BLaER1 (cell line): ENCODE data around the gene HMBS.

Source experiments
- H3K27ac ChIP-seq: shearing (Covaris generic); formaldehyde crosslinking; 2 replicates; pipeline ENCODE4 v1.8.1; 2022
- H3K27me3 ChIP-seq: shearing (Covaris generic); formaldehyde crosslinking; 2 replicates; pipeline ENCODE4 v1.8.1; 2022
- H3K36me3 ChIP-seq: shearing (Covaris generic); formaldehyde crosslinking; 2 replicates; pipeline ENCODE4 v1.8.1; 2022
- H3K4me1 ChIP-seq: shearing (Covaris generic); formaldehyde crosslinking; 2 replicates; pipeline ENCODE4 v1.8.1; 2022
- H3K4me2 ChIP-seq: shearing (Covaris generic); formaldehyde crosslinking; 2 replicates; pipeline ENCODE4 v1.8.1; 2022
- H3K4me3 ChIP-seq: shearing (Covaris generic); formaldehyde crosslinking; 2 replicates; pipeline ENCODE4 v1.8.1; 2022
- H3K9ac ChIP-seq: shearing (Covaris generic); formaldehyde crosslinking; 2 replicates; pipeline ENCODE4 v1.8.1; 2022
- H3K9me3 ChIP-seq: shearing (Covaris generic); formaldehyde crosslinking; 2 replicates; pipeline ENCODE4 v1.8.1; 2022
- H4K20me1 ChIP-seq: shearing (Covaris generic); formaldehyde crosslinking; 2 replicates; pipeline ENCODE4 v1.8.1; 2022
- Cebpa-rat ChIP-seq: shearing (Covaris generic); IDR thresholded peaks from 2 replicates; pipeline ENCODE4 v1.8.1; 2022

HMBS gene

DNA sequence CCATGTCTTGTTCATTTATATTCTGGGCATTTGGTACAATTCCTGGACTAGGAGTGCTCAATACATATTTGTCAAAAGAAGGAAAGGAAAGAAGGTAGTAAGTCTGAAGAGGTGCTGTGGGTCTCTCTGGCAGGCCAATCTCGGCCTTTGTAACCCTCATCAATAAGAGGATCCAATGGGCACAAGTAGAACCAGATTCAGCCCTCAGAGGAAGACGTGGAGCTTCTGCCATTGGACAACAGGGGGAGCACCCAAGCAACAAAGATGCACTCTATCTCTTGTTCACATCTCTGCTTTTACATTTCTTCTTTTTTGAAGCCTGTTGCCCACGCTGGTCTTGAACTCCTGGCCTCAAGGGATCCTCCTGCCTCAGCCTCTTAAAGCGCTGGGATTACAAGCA is 19.3 kb upstream of the HMBS start:
- Histone ChIP-seq H3K9ac (no peak overlapping the region), H3K27me3 (no peaks in the 10 kb centered on the region), H3K27ac (no peak overlapping the region), H3K4me3 (no peak overlapping the region), H3K36me3 (peaks cover 12% of the 10 kb centered on the region), H4K20me1 (no peaks in the 10 kb centered on the region), H3K9me3 (no peaks in the 10 kb centered on the region), H3K4me1 (peaks cover 44% of the 10 kb centered on the region), H3K4me2 (0 out of 2 replicates have a peak overlapping the region, but pooled peaks have one; percentile 96)
- TF ChIP-seq Cebpa-rat, result no peak

DNA sequence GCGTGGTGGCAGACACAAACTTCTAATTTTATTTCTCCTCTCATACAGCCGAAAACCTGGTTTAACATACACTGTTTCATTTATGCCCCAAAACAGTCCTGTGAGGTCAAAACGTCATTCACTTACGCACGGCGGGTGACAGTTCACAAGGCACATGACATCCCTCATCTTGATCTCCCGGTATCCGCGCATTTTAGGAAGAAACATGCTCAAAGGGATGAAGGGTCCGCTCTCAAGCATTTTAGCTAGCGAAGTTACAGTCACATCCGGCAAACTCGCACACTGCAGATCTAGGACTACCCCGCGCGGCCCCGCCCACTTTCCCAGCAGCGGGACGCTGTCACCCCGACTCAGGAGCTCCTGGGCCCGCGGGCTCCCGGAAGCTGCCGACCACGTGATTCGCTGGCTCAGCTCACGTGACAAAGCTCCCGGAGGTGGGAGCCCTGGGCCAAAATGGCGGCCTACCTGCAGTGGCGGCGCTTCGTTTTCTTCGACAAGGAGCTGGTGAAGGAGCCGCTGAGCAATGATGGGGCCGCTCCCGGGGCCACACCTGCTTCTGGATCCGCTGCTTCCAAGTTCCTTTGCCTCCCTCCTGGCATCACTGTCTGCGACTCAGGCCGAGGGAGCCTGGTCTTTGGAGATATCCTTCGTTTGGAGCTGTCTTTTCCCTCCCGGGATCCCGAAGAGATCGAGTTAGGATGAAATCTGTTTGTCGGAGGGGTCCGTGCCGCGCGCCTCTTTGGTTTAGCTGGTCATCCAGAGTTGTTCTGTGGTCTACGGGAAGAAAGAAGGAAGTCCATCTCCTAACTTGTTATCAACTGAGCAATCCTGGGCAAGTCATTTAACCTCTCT is 17.1 kb upstream of the HMBS start, which contains the start of gene VPS11:
Gene VPS11 (plus strand): TSS at position 448 of the 852 bp plus-strand sequence. CDS start 6 bp downstream, at position 454.
- H3K27ac ChIP-seq, result peak within 1 kb of the TSS; percentile 86
- TF ChIP-seq Cebpa-rat, result no peak
- H3K9ac ChIP-seq, result peak within 1 kb of the TSS; percentile 92

DNA sequence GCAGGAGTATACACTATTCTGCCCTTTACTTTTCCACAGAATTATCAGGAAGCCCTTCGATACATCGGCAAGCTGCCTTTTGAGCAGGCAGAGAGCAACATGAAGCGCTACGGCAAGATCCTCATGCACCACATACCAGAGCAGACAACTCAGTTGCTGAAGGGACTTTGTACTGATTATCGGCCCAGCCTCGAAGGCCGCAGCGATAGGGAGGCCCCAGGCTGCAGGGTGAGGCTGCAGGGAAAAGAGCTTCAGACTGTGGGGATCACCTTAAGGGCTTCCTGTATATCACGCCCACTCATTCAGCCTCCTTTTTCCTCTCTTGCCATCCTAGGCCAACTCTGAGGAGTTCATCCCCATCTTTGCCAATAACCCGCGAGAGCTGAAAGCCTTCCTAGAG is 6.8 kb upstream of the HMBS start:
- no peaks in the 10 kb centered on the region for H3K9me3 ChIP-seq
- H4K20me1 ChIP-seq, result no peaks in the 10 kb centered on the region
- no peaks in the 10 kb centered on the region for H3K4me1 ChIP-seq
- H3K4me2 ChIP-seq, result no peak overlapping the region
- H3K27ac ChIP-seq, result no peak overlapping the region
- no peak for TF ChIP-seq Cebpa-rat
- H3K27me3 ChIP-seq, result no peaks in the 10 kb centered on the region
- H3K4me3 ChIP-seq, result no peak overlapping the region
- peaks cover 99% of the 10 kb centered on the region for H3K36me3 ChIP-seq
- H3K9ac ChIP-seq, result no peak overlapping the region

More for the DNA sequence above, 17.1 kb upstream of the HMBS start, which contains the start of gene VPS11:
- Histone ChIP-seq H3K36me3 (peaks cover 33% of the 10 kb centered on the region), H4K20me1 (no peaks in the 10 kb centered on the region), H3K9me3 (no peaks in the 10 kb centered on the region), H3K4me3 (peak within 1 kb of the TSS; percentile 94), H3K4me2 (peak within 1 kb of the TSS; percentile 96), H3K27me3 (no peaks in the 10 kb centered on the region), H3K4me1 (peaks cover 44% of the 10 kb centered on the region)

DNA sequence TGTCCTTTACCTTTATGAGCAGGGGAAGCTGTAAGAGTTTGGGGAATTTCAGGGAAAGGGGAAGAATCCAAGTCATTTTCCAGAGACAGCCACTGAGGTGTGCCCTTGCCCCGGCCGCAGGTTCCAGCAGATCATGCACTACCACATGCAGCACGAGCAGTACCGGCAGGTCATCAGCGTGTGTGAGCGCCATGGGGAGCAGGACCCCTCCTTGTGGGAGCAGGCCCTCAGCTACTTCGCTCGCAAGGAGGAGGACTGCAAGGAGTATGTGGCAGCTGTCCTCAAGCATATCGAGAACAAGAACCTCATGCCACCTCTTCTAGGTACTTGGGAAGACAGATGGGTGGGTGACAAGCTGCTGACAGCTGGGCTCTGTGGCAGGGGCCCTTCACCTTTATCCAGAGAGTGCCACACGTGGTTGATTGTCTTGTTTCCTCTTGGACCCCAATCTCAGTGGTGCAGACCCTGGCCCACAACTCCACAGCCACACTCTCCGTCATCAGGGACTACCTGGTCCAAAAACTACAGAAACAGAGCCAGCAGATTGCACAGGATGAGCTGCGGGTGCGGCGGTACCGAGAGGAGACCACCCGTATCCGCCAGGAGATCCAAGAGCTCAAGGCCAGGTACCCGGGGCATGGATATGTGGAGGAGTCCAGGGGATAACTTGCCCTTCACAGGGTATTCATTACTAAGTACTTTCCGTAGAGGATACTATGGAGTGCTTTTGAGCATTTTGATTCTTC is 5.8 kb upstream of the HMBS start:
- no peak for TF ChIP-seq Cebpa-rat
- H3K4me2 ChIP-seq, result no peak overlapping the region
- H4K20me1 ChIP-seq, result no peaks in the 10 kb centered on the region
- H3K27ac ChIP-seq, result no peak overlapping the region
- no peaks in the 10 kb centered on the region for H3K9me3 ChIP-seq
- peaks cover 89% of the 10 kb centered on the region for H3K36me3 ChIP-seq
- H3K9ac ChIP-seq, result no peak overlapping the region
- H3K4me1 ChIP-seq, result no peaks in the 10 kb centered on the region
- H3K4me3 ChIP-seq, result no peak overlapping the region
- no peaks in the 10 kb centered on the region for H3K27me3 ChIP-seq

DNA sequence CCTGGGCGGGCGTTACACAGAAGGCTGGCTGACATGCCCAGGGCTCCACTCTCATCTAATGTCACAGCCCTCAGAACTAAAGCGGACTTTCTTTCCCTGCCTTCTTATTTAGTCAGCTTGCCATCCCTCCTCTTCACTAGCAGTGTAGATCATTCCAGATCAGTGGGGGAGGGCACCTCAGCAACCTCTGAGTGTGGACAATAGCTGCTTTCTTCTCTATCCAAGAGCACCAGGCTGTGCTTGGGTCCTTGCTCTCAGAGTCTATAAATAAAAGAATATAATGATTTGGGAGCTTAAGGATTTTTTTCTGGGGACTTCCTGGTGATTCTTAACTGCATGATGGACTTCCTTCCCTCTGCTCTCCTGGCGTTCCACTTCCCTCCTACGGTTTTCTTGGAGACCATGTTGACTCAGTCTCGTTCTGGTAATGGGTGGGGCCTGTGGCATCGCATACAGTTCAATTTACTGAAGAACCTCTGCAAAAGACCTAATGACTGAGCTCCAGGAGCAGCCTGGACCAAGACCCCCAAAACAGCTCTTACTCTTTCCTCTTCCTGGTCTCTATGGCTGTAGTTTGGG is 2.9 kb upstream of the HMBS start:
- Histone ChIP-seq H3K9me3 (no peaks in the 10 kb centered on the region), H3K27me3 (no peaks in the 10 kb centered on the region), H3K36me3 (peaks cover 60% of the 10 kb centered on the region), H3K27ac (no peak overlapping the region), H3K4me2 (no peak overlapping the region), H3K4me1 (peaks cover 20% of the 10 kb centered on the region), H4K20me1 (no peaks in the 10 kb centered on the region), H3K9ac (no peak overlapping the region), H3K4me3 (no peak overlapping the region)
- no peak for TF ChIP-seq Cebpa-rat

DNA sequence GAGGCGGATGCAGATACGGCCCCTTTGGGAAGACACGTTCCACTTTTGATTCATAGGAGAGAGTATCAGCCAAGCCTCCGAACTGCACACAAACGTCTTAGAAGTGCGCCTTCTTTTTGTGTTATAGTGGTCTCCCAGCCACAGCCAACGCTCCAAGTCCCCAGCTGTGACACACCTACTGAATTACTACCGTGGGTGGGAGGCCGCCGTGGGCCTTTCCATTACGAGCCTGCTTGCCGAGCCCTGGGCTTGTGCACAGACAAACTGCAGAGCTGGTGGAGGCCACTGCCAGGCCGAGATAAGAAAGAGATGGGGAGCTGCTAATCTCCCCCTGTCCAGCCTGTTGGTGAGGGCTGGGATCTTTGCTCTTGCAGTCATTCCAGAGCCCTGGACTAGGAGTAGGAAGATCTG is 761 bp downstream of the HMBS start:
- H3K9ac ChIP-seq, result peak overlapping the region; percentile 86

DNA sequence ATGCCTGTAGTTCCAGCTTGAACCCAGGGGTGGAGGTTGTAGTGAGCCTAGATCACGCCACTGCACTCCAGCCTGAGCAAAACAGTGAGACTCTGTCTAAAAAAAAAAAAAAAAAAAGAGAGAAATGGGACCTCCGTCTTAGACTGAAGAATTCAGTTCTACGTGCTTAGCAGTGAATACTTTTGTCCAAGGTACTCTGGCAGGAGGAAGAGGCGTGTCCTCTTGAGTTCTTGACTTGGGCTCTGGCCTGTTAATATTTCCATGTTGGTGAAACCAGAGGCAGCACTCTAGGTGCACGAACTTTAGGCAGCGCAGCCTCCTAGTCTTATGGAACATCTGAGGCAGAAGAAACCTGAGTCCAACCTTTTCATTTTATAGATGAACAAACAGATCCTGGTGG is 2.4 kb downstream of the HMBS start:
- Histone ChIP-seq H3K27ac (no peak overlapping the region), H3K4me2 (peak overlapping the region; percentile 97; the same call in 1 of the 2 replicates), H3K9me3 (no peaks in the 10 kb centered on the region), H4K20me1 (peaks cover 10% of the 10 kb centered on the region), H3K4me1 (peaks cover 55% of the 10 kb centered on the region), H3K4me3 (no peak overlapping the region), H3K9ac (peak overlapping the region; percentile 22; the same call in 1 of the 2 replicates), H3K27me3 (no peaks in the 10 kb centered on the region), H3K36me3 (peaks cover 15% of the 10 kb centered on the region)
- no peak for TF ChIP-seq Cebpa-rat

More for the DNA sequence above, 761 bp downstream of the HMBS start:
- H3K4me2 ChIP-seq, result peak overlapping the region; percentile 97
- no peaks in the 10 kb centered on the region for H4K20me1 ChIP-seq
- peak overlapping the region; percentile 83 for H3K27ac ChIP-seq
- TF ChIP-seq Cebpa-rat, result no peak
- peak overlapping the region; percentile 75 for H3K4me3 ChIP-seq
- no peaks in the 10 kb centered on the region for H3K9me3 ChIP-seq
- H3K36me3 ChIP-seq, result peaks cover 23% of the 10 kb centered on the region
- no peaks in the 10 kb centered on the region for H3K27me3 ChIP-seq
- peaks cover 38% of the 10 kb centered on the region for H3K4me1 ChIP-seq

DNA sequence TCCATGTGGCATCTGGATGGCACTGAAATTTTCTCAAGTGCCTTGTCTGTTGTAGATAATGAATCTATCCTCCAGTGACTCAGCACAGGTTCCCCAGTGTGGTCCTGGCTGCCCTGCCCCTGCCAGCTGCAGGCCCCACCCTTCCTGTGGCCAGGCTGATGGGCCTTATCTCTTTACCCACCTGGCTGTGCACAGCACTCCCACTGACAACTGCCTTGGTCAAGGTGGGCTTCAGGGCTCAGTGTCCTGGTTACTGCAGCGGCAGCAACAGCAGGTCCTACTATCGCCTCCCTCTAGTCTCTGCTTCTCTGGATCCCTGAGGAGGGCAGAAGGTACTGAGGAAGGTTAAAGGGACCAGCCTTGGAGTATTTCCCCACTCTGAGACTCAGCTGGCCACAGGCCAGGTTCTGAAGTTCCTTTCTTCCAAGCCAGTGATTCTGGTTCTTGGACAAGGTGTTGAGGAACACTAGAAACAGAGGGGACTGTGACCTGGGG is 3.1 kb downstream of the HMBS start:
- TF ChIP-seq Cebpa-rat, result no peak
- H3K4me2 ChIP-seq, result peak overlapping the region; percentile 97; the same call in 1 of the 2 replicates

DNA sequence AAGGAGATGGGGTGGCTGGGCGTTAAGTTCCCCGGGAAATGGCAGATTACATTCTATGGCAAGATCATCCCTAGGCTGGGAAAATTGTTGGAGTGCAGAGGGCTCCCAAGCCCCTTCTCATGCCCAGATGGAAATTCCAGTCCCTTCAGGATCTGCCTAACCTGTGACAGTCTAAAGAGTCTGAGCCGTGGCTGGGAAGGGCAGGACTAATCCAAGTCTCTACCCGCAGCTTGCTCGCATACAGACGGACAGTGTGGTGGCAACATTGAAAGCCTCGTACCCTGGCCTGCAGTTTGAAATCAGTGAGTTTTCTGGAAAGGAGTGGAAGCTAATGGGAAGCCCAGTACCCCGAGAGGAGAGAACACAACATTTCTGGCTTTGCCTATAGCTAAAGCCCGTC is 3.7 kb downstream of the HMBS start:
- Histone ChIP-seq H3K36me3 (peaks cover 21% of the 10 kb centered on the region), H3K27ac (no peak overlapping the region), H3K4me2 (no peak overlapping the region), H3K27me3 (no peaks in the 10 kb centered on the region), H4K20me1 (peaks cover 22% of the 10 kb centered on the region), H3K9ac (no peak overlapping the region), H3K4me3 (no peak overlapping the region), H3K9me3 (no peaks in the 10 kb centered on the region), H3K4me1 (peaks cover 68% of the 10 kb centered on the region)
- no peak for TF ChIP-seq Cebpa-rat

More for the DNA sequence above, 3.1 kb downstream of the HMBS start:
- peaks cover 15% of the 10 kb centered on the region for H3K36me3 ChIP-seq
- peak overlapping the region; percentile 22; the same call in 1 of the 2 replicates for H3K9ac ChIP-seq
- no peaks in the 10 kb centered on the region for H3K9me3 ChIP-seq
- H3K4me1 ChIP-seq, result peaks cover 62% of the 10 kb centered on the region
- peaks cover 16% of the 10 kb centered on the region for H4K20me1 ChIP-seq
- H3K4me3 ChIP-seq, result no peak overlapping the region
- H3K27me3 ChIP-seq, result no peaks in the 10 kb centered on the region
- no peak overlapping the region for H3K27ac ChIP-seq
